ENCODE measurements around the gene ADAMTS15. TPM values are rescaled to one million over a fixed set of nuclear protein-coding genes. Genes with fewer than 3 reads are reported as not detected.

ADAMTS15 gene
- total and polyA plus RNA-seq, 12 donors: 0.68 to 3.7 (median 2.2) TPM

- WGBS, 4 donors: 43 to 58% (median 49%) methylated on average over 3 of the region's 3 CpGs
- TF ChIP-seq CTCF (IDR thresholded peaks at IDR 0.05) (no peak), POLR2A (IDR thresholded peaks at IDR 0.05) (no peak)
- Histone ChIP-seq H3K9me3 (replicated peaks in 1 of 3) (no peaks in the 10 kb centered on the region), H3K4me3 (no peak overlapping the region), H3K27ac (no peak overlapping the region), H3K4me1 (replicated peaks in 1 of 2) (peaks cover 6% of the 10 kb centered on the region in 2 donors), H3K36me3 (replicated peaks in 1 of 2) (no peaks in the 10 kb centered on the region), H3K27me3 (peaks cover 49% of the 10 kb centered on the region)
- DNase-seq: no peak
- intact Hi-C loops (cut with DNase I): loop anchor here (5.0 to 10.0 kb wide), 2 partner anchors 218 to 395 kb away; no protein-coding TSS in a partner anchor
Measured at GRCh38 chr11:130429983-130430382, 18.5 kb upstream of the ADAMTS15 start.

GRCh38 chr11:130431331-130431773 is 17.1 kb upstream of the ADAMTS15 start:
- H3K36me3 ChIP-seq (replicated peaks in 1 of 2): no peaks in the 10 kb centered on the region
- peaks cover 6 to 11% of the 10 kb centered on the region in 2 donors for H3K4me1 ChIP-seq (replicated peaks in 1 of 2)
- no peak overlapping the region for H3K4me3 ChIP-seq
- TF ChIP-seq CTCF (IDR thresholded peaks at IDR 0.05): peak; percentile 58 to 81 (median 68)
- no peak for TF ChIP-seq POLR2A (IDR thresholded peaks at IDR 0.05)
- H3K9me3 ChIP-seq (replicated peaks in 1 of 3): no peaks in the 10 kb centered on the region
- H3K27me3 ChIP-seq: peaks cover 40% of the 10 kb centered on the region
- H3K27ac ChIP-seq: no peak overlapping the region
- WGBS, 4 donors: 15 to 21% (median 16%) methylated on average over 6 to 10 of the region's 10 CpGs
- peak; percentile 56 to 90 (median 80) for DNase-seq
- intact Hi-C loops (cut with DNase I): loop anchor here in 1 of 2 donors (10.0 kb wide), 1 partner anchor 393 kb away; no protein-coding TSS in a partner anchor

- intact Hi-C loops (cut with DNase I): loop anchor here in 1 of 2 donors (10.0 kb wide), 1 partner anchor 393 kb away; no protein-coding TSS in a partner anchor
- H3K4me3 ChIP-seq: no peak overlapping the region
- peaks cover 36% of the 10 kb centered on the region for H3K27me3 ChIP-seq
- no peaks in the 10 kb centered on the region for H3K36me3 ChIP-seq (replicated peaks in 1 of 2)
- H3K4me1 ChIP-seq (replicated peaks in 1 of 2): peaks cover 6 to 11% of the 10 kb centered on the region in 2 donors
- DNase-seq: no peak
- H3K9me3 ChIP-seq (replicated peaks in 1 of 3): no peaks in the 10 kb centered on the region
- TF ChIP-seq CTCF (IDR thresholded peaks at IDR 0.05): no peak
- no peak for TF ChIP-seq POLR2A (IDR thresholded peaks at IDR 0.05)
- WGBS, 4 donors: 36 to 67% (median 50%) methylated on average over 3 of the region's 3 CpGs
- no peak overlapping the region for H3K27ac ChIP-seq
Measured at GRCh38 chr11:130431801-130432200, 16.6 kb upstream of the ADAMTS15 start.

- Histone ChIP-seq H3K27me3 (peaks cover 24% of the 10 kb centered on the region), H3K9me3 (replicated peaks in 1 of 3) (no peaks in the 10 kb centered on the region), H3K27ac (no peak overlapping the region), H3K36me3 (replicated peaks in 1 of 2) (no peaks in the 10 kb centered on the region), H3K4me1 (replicated peaks in 1 of 2) (peaks cover 0 to 5% of the 10 kb centered on the region in 2 donors), H3K4me3 (no peak overlapping the region)
- 74 to 82% (median 77%) methylated on average over 4 of the region's 4 CpGs for WGBS, 4 donors
- no peak for DNase-seq
- TF ChIP-seq POLR2A (IDR thresholded peaks at IDR 0.05) (no peak), CTCF (IDR thresholded peaks at IDR 0.05) (no peak)
- intact Hi-C loops (cut with DNase I): loop anchor here in 1 of 2 donors (10.0 kb wide), 1 partner anchor 391 kb away; no protein-coding TSS in a partner anchor
Measured at GRCh38 chr11:130433357-130433756, 15.1 kb upstream of the ADAMTS15 start.
